Measurements from ENCODE around the gene GNA14.

- no peak for TF ChIP-seq CTCF (IDR thresholded peaks at IDR 0.05)
- no peak for TF ChIP-seq POLR2A (IDR thresholded peaks at IDR 0.05)
- TF ChIP-seq POLR2AphosphoS5 (IDR thresholded peaks at IDR 0.05; ENCODE audit: insufficient read depth in 1 of 2, low read depth in 1 of 2) = no peak
Measured at GRCh38 chr9:77427256-77427927, 220.7 kb downstream of the GNA14 start.
